Adrenal gland (tissue), 5 donors: ENCODE data around the gene SLC6A3.

Experiments
- POLR2A ChIP-seq, 2 donors: fragments of 450-650 bp; IDR thresholded peaks; one replicate each; pipeline ENCODE4 v1.6.1; 2017; ENCODE audit warnings: antibody characterized with exemption in 2 of 2, mild to moderate bottlenecking in 2 of 2, moderate library complexity in 1 of 2
- TF ChIP-seq, protein P1 (sequence below), 6 experiments: fragments of 450-650 bp in 4 of 6; fragments of 200-600 bp in 2 of 6; sonication (generic) in 1 of 6; IDR thresholded peaks; 1 replicate in 5 of 6; 2 replicates in 1 of 6; pipeline versions ENCODE4 v1.5.1 to v1.8.0; 2016 to 2021; ENCODE audit warnings: antibody characterized with exemption in 6 of 6, mild to moderate bottlenecking in 2 of 6, moderate library complexity in 1 of 6
- donor health status: DM: no; HTN: no; CAD: no.

GRCh38 chr5:1359713-1360112 is 85.5 kb downstream of the SLC6A3 start:
- no peak for TF ChIP-seq POLR2A (IDR thresholded peaks at IDR 0.05)
- TF ChIP-seq, protein P1, sequence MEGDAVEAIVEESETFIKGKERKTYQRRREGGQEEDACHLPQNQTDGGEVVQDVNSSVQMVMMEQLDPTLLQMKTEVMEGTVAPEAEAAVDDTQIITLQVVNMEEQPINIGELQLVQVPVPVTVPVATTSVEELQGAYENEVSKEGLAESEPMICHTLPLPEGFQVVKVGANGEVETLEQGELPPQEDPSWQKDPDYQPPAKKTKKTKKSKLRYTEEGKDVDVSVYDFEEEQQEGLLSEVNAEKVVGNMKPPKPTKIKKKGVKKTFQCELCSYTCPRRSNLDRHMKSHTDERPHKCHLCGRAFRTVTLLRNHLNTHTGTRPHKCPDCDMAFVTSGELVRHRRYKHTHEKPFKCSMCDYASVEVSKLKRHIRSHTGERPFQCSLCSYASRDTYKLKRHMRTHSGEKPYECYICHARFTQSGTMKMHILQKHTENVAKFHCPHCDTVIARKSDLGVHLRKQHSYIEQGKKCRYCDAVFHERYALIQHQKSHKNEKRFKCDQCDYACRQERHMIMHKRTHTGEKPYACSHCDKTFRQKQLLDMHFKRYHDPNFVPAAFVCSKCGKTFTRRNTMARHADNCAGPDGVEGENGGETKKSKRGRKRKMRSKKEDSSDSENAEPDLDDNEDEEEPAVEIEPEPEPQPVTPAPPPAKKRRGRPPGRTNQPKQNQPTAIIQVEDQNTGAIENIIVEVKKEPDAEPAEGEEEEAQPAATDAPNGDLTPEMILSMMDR (IDR thresholded peaks at IDR 0.05), result no peak
